Dermis lymphatic vessel endothelial cell (primary cell): ENCODE data around the gene SCCPDH. TPM values are rescaled to one million over a fixed set of nuclear protein-coding genes. Genes with fewer than 3 reads are reported as not detected.

Experiments used
- total RNA-seq: library from RNA; depleted of rRNA; stranded (reverse); fragments of >200 nt; gene quantifications from 2 replicates; pipeline ENCODE4 v1.2.1, GENCODE V29; 2014

The SCCPDH gene, protein sequence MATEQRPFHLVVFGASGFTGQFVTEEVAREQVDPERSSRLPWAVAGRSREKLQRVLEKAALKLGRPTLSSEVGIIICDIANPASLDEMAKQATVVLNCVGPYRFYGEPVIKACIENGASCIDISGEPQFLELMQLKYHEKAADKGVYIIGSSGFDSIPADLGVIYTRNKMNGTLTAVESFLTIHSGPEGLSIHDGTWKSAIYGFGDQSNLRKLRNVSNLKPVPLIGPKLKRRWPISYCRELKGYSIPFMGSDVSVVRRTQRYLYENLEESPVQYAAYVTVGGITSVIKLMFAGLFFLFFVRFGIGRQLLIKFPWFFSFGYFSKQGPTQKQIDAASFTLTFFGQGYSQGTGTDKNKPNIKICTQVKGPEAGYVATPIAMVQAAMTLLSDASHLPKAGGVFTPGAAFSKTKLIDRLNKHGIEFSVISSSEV
- total RNA-seq = 37.4 and 54.9 TPM in 2 replicates

DNA sequence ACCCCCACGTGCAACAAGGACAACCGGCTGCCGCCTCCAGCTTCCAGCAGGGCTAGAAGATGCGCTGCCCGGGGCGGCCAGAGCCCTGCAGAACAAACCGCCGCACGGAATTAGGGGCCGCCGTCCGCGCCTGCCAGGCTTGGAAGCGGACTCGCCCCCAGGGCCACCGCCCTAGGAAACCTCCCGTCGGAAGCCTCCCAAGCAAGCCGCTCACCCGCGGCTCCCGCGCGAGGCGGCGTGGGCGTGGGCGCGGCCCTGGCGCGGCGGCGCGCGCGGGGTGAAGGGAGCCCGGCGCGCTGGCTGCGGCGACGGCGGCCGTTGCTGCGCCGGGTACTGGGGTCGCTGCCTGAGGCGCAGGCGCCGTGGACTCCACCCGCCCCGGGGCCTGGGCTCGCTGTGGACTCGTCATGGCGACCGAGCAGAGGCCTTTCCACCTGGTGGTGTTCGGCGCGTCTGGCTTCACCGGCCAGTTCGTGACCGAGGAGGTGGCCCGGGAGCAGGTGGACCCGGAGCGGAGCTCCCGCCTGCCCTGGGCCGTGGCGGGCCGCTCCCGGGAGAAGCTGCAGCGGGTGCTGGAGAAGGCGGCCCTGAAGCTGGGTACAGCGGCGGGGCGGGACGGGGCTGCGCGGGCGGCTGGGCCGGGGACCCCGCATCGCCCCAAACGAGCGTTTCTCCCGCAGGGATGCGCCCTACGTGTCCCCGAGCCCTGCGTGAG, at the start of gene SCCPDH:
Gene SCCPDH, plus strand, starts transcription at position 394 of the 715 bp plus-strand sequence. Its CDS starts 14 bp downstream, at position 408.

Other genes starting within 250 kb of the SCCPDH start
- 22.2 and 23.6 TPM in 2 replicates for gene SMYD3, start 217.1 kb upstream of the SCCPDH start, total RNA-seq
- 14.3 and 17.3 TPM in 2 replicates for gene TFB2M, start 158.1 kb upstream of the SCCPDH start, total RNA-seq
- gene CNST, start 158.0 kb upstream of the SCCPDH start, total RNA-seq = 30.9 and 37.9 TPM in 2 replicates
- 23.1 and 32.1 TPM in 2 replicates for gene AHCTF1, start 207.5 kb downstream of the SCCPDH start, total RNA-seq